ENCODE results near the gene TDO2. TPM values are rescaled to one million over a fixed set of nuclear protein-coding genes. Genes with fewer than 3 reads are reported as not detected.

Gene TDO2
- total RNA-seq: not detected

DNA sequence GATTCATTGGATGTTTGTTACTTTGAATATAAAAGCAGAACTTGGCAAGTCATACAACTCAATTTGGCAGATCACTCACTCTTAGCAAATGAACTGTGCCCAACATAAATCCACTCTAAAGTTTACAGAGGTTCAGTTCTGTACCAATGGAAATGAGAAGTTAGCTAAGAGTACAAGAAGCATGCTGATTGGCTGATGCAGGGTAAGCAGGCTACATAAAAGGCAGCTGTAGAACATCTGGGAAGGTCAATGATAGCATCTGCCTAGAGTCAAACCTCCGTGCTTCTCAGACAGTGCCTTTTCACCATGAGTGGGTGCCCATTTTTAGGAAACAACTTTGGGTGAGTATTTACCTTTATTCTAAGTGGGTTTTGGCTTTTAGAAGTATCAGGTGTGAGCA, at the start of gene TDO2:
Gene TDO2, plus strand, starts transcription at position 244 of the 400 bp plus-strand sequence. Its CDS starts 63 bp downstream, at position 307.
- no peak within 1 kb of the TSS for H3K4me3 ChIP-seq (ENCODE audit: low read length)
- H3K4me1 ChIP-seq (ENCODE audit: insufficient read depth, low read length): no peaks in the 10 kb centered on the region
- peaks cover 3% of the 10 kb centered on the region for H3K27me3 ChIP-seq (ENCODE audit: insufficient read depth, low read length)
- no peaks in the 10 kb centered on the region for H3K9me3 ChIP-seq (ENCODE audit: low read depth, low read length)

GRCh38 chr4:155854582-155855226, 48.8 kb upstream of the TDO2 start:
- no peaks in the 10 kb centered on the region for H3K4me1 ChIP-seq (ENCODE audit: insufficient read depth, low read length)
- no peaks in the 10 kb centered on the region for H3K27me3 ChIP-seq (ENCODE audit: insufficient read depth, low read length)
- no peak overlapping the region for H3K4me3 ChIP-seq (ENCODE audit: low read length)
- H3K9me3 ChIP-seq (ENCODE audit: low read depth, low read length): no peaks in the 10 kb centered on the region

DNA sequence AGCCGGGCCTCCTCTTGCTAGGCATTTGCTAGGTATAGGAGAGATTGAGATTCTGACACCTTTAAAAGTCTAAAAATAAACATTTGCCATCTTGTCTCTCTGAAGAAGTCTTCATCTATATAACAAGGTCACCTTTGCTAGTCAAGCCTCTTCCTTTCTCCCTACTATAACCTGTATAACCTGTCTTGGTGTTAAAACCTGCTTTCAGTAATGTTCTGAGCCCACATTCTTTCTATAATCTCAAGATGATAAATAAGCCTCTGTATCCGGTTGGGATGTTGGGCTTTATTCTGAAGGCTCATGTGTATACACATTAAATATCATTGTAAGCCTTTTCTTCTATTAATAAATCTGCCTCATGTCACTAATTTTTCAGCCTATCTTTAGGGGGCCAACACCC, 47.6 kb upstream of the TDO2 start:
- Histone ChIP-seq H3K4me3 (ENCODE audit: low read length) (no peak overlapping the region), H3K9me3 (ENCODE audit: low read depth, low read length) (no peaks in the 10 kb centered on the region), H3K27me3 (ENCODE audit: insufficient read depth, low read length) (no peaks in the 10 kb centered on the region), H3K4me1 (ENCODE audit: insufficient read depth, low read length) (no peaks in the 10 kb centered on the region)

GRCh38 chr4:155866177-155866576, 37.3 kb upstream of the TDO2 start, which contains the start of gene ASIC5:
Gene ASIC5, minus strand, starts transcription at chr4:155866277. Its CDS starts 51 bp downstream, at chr4:155866226.
- Histone ChIP-seq H3K4me1 (ENCODE audit: insufficient read depth, low read length) (no peaks in the 10 kb centered on the region), H3K4me3 (ENCODE audit: low read length) (no peak within 1 kb of the TSS), H3K9me3 (ENCODE audit: low read depth, low read length) (no peaks in the 10 kb centered on the region), H3K27me3 (ENCODE audit: insufficient read depth, low read length) (no peaks in the 10 kb centered on the region)

DNA sequence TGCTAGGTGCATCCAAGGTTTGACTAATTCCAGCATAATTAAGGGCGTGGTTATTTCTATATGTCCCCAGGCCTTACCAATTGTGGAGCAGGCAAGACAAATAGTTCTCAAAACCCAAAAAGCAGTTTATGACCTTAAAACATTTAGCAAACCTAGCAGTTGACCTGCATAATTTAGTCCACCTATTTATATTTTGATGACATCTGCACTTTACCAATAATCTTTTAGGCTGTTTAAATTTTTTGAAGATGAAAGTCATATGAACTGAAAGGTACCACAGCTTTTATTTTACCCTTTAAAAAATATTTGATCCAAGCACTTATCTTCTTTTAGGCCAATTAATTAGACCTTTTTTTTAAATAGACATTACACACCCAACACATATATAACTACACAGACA, 27.6 kb upstream of the TDO2 start:
- Histone ChIP-seq H3K4me1 (ENCODE audit: insufficient read depth, low read length) (no peaks in the 10 kb centered on the region), H3K27me3 (ENCODE audit: insufficient read depth, low read length) (no peaks in the 10 kb centered on the region), H3K9me3 (ENCODE audit: low read depth, low read length) (no peaks in the 10 kb centered on the region), H3K4me3 (ENCODE audit: low read length) (no peak overlapping the region)

DNA sequence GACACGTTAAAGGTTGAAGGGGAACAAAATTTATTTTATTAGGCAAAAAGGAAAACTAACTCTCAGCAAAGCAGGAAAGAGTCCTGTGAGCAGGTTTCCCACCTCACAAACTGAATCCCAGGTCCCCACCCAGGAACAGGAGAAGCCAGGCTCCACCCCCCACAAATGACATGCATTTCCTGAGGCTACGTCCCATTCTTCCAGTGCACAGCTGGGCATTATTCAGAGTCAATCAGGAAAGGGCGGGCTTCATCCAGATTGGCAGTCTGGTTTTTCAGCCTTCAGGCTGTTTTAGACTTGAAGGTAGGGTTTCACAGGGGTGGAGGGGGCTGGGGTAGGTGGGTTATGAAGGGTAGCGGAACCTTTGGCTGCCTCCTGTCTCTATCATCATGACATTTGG, 25.5 kb upstream of the TDO2 start:
- H3K27me3 ChIP-seq (ENCODE audit: insufficient read depth, low read length): no peaks in the 10 kb centered on the region
- H3K9me3 ChIP-seq (ENCODE audit: low read depth, low read length): no peaks in the 10 kb centered on the region
- H3K4me3 ChIP-seq (ENCODE audit: low read length): no peak overlapping the region
- no peaks in the 10 kb centered on the region for H3K4me1 ChIP-seq (ENCODE audit: insufficient read depth, low read length)

DNA sequence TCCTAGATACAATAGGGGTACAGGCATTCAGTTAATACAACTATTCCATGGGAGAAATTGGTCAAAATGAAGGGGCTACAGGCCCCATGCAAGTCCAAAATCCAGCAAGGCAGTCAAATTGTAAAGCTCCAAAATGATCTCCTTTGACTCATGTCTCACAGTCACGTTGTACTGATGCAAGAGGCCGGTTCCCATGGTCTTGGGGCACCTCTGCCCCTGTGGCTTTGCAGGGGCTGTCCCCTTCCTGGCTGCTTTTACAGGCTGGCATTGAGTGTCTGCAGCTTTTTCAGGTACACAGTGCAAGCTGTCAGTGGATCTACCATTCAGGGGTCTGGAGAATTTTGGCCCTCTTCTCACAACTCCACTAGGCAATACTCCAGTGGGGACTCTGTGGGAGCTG, 24.9 kb upstream of the TDO2 start:
- H3K27me3 ChIP-seq (ENCODE audit: insufficient read depth, low read length): no peaks in the 10 kb centered on the region
- no peaks in the 10 kb centered on the region for H3K4me1 ChIP-seq (ENCODE audit: insufficient read depth, low read length)
- H3K4me3 ChIP-seq (ENCODE audit: low read length): no peak overlapping the region

DNA sequence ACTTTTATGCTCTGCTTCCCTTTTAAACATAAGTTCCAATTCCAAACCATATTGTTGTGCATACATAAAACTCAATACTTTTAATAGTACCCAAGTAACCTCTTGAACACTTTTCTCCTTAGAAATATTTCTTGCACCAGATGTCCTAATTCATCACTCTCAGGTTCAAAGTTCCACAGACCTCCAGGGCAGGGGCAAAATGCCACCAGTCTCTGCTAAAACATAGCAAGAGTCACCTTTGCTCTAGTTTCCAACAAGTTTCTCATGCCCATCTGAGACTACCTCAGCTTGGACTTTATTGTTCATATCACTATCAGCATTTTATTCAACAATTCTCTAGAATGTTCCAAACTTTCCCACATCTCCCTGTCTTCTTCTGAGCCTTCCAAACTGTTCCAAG, 23.7 kb upstream of the TDO2 start:
- no peaks in the 10 kb centered on the region for H3K4me1 ChIP-seq (ENCODE audit: insufficient read depth, low read length)
- no peaks in the 10 kb centered on the region for H3K9me3 ChIP-seq (ENCODE audit: low read depth, low read length)
- no peaks in the 10 kb centered on the region for H3K27me3 ChIP-seq (ENCODE audit: insufficient read depth, low read length)
- H3K4me3 ChIP-seq (ENCODE audit: low read length): no peak overlapping the region

More for the DNA sequence above, 24.9 kb upstream of the TDO2 start:
- H3K9me3 ChIP-seq (ENCODE audit: low read depth, low read length): no peaks in the 10 kb centered on the region

GRCh38 chr4:155881555-155881954, 21.9 kb upstream of the TDO2 start:
- no peaks in the 10 kb centered on the region for H3K9me3 ChIP-seq (ENCODE audit: low read depth, low read length)
- H3K4me3 ChIP-seq (ENCODE audit: low read length): no peak overlapping the region
- H3K4me1 ChIP-seq (ENCODE audit: insufficient read depth, low read length): no peaks in the 10 kb centered on the region
- H3K27me3 ChIP-seq (ENCODE audit: insufficient read depth, low read length): no peaks in the 10 kb centered on the region

GRCh38 chr4:155883895-155884294, 19.6 kb upstream of the TDO2 start:
- H3K4me1 ChIP-seq (ENCODE audit: insufficient read depth, low read length): no peaks in the 10 kb centered on the region
- no peaks in the 10 kb centered on the region for H3K9me3 ChIP-seq (ENCODE audit: low read depth, low read length)
- no peaks in the 10 kb centered on the region for H3K27me3 ChIP-seq (ENCODE audit: insufficient read depth, low read length)
- H3K4me3 ChIP-seq (ENCODE audit: low read length): no peak overlapping the region

DNA sequence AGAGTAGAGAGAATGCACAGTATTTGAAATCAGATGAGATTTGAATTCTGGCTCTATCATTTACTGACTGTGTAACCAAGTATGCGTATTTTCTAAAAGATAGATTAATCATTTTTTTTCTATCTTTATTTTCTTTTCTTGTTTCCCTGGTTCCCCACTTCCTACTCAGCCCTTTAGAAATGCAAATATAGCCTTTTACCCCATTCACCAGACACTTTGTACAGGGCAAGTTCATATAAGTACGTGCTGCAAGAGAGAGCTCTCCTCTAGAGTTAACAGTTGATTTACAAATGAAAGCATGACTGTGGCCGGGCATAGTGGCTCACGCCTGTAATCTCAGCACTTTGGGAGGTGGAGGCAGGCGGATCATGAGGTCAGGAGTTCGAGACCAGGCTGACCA, 17.8 kb upstream of the TDO2 start:
- Histone ChIP-seq H3K4me1 (ENCODE audit: insufficient read depth, low read length) (no peaks in the 10 kb centered on the region), H3K27me3 (ENCODE audit: insufficient read depth, low read length) (no peaks in the 10 kb centered on the region), H3K9me3 (ENCODE audit: low read depth, low read length) (no peaks in the 10 kb centered on the region), H3K4me3 (ENCODE audit: low read length) (no peak overlapping the region)

DNA sequence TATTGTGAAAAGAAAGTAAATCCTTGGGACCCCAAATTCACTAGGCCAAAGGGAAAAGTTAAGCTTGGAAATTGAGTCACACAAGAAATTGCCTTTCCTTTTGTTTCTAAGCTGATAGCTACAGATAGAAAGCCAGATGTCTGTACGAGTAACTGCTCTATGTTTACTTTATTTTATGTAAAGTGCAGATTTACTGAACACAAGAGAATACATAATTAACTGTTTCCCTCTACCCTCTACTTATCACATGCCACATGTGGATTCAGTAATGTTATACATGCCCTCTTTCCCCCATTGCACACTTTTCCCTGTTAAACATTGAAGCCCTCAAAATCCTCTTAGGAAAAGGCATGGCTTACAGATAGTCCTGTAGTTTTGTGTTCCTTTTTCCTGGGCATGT, 16.5 kb upstream of the TDO2 start:
- no peaks in the 10 kb centered on the region for H3K4me1 ChIP-seq (ENCODE audit: insufficient read depth, low read length)
- H3K9me3 ChIP-seq (ENCODE audit: low read depth, low read length): no peaks in the 10 kb centered on the region
- H3K4me3 ChIP-seq (ENCODE audit: low read length): no peak overlapping the region
- no peaks in the 10 kb centered on the region for H3K27me3 ChIP-seq (ENCODE audit: insufficient read depth, low read length)

GRCh38 chr4:155887847-155888570, 15.5 kb upstream of the TDO2 start:
- no peak overlapping the region for H3K4me3 ChIP-seq (ENCODE audit: low read length)

GRCh38 chr4:155889031-155889793, 14.3 kb upstream of the TDO2 start:
- no peaks in the 10 kb centered on the region for H3K9me3 ChIP-seq (ENCODE audit: low read depth, low read length)
- H3K4me1 ChIP-seq (ENCODE audit: insufficient read depth, low read length): no peaks in the 10 kb centered on the region

More at GRCh38 chr4:155887847-155888570, 15.5 kb upstream of the TDO2 start:
- no peaks in the 10 kb centered on the region for H3K4me1 ChIP-seq (ENCODE audit: insufficient read depth, low read length)
- H3K9me3 ChIP-seq (ENCODE audit: low read depth, low read length): no peaks in the 10 kb centered on the region
- H3K27me3 ChIP-seq (ENCODE audit: insufficient read depth, low read length): no peaks in the 10 kb centered on the region

DNA sequence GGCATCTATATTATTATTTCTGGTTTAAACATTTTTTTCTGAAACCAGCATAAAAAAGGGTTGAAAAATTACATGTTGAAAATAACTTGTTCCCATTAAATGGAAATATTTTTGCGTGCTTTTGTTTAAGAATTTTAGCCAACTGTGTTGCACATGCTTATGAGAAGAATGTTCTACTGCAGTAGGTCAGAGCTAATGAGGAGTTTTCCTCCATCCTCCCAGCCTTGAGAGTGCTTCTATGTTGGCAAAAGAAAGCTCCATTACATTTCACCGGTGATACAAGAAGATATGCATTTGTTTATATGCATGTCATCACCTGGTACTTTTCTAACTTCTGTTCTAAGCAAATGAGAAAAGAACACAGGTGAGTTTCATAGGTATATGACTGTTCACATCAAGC, 13.6 kb upstream of the TDO2 start:
- Histone ChIP-seq H3K9me3 (ENCODE audit: low read depth, low read length) (no peaks in the 10 kb centered on the region), H3K4me3 (ENCODE audit: low read length) (no peak overlapping the region), H3K27me3 (ENCODE audit: insufficient read depth, low read length) (no peaks in the 10 kb centered on the region), H3K4me1 (ENCODE audit: insufficient read depth, low read length) (no peaks in the 10 kb centered on the region)

More at GRCh38 chr4:155889031-155889793, 14.3 kb upstream of the TDO2 start:
- no peak overlapping the region for H3K4me3 ChIP-seq (ENCODE audit: low read length)
- H3K27me3 ChIP-seq (ENCODE audit: insufficient read depth, low read length): no peaks in the 10 kb centered on the region
